Astrocyte of the spinal cord (primary cell): Measurements from ENCODE around the gene NPHP1.

Experiments
- DNase-seq: peaks from one replicate; pipeline ENCODE4 v3.0.0; 2011; ENCODE audit warnings: low read depth, low spot score
- H3K4me3 ChIP-seq: 2 replicates; pipeline ENCODE4 v1.5.1; 2011; ENCODE audit warnings: low read depth, mild to moderate bottlenecking, low read length, moderate library complexity
- CTCF ChIP-seq: IDR thresholded peaks from 2 replicates; pipeline ENCODE4 v1.5.1; 2012; ENCODE audit warnings: low read depth, mild to moderate bottlenecking, low read length, inconsistent platforms
- in situ Hi-C: cut with HindIII; loops from 2 replicates; pipeline ENCODE4 v1.10.0; 2017; ENCODE audit warnings: low sequenced_read_pairs

NPHP1 gene

GRCh38 chr2:110107092-110108079, 97.4 kb downstream of the NPHP1 start:
- DNase-seq, result no peak
- TF ChIP-seq CTCF, result no peak
- in situ Hi-C loops, result no loop called here
- H3K4me3 ChIP-seq, result no peak overlapping the region

- TF ChIP-seq CTCF, result no peak
- no peak overlapping the region for H3K4me3 ChIP-seq
- peak; percentile 95 for DNase-seq
- in situ Hi-C loops, result no loop called here
Measured at GRCh38 chr2:110106642-110107041, 98.2 kb downstream of the NPHP1 start.

DNA sequence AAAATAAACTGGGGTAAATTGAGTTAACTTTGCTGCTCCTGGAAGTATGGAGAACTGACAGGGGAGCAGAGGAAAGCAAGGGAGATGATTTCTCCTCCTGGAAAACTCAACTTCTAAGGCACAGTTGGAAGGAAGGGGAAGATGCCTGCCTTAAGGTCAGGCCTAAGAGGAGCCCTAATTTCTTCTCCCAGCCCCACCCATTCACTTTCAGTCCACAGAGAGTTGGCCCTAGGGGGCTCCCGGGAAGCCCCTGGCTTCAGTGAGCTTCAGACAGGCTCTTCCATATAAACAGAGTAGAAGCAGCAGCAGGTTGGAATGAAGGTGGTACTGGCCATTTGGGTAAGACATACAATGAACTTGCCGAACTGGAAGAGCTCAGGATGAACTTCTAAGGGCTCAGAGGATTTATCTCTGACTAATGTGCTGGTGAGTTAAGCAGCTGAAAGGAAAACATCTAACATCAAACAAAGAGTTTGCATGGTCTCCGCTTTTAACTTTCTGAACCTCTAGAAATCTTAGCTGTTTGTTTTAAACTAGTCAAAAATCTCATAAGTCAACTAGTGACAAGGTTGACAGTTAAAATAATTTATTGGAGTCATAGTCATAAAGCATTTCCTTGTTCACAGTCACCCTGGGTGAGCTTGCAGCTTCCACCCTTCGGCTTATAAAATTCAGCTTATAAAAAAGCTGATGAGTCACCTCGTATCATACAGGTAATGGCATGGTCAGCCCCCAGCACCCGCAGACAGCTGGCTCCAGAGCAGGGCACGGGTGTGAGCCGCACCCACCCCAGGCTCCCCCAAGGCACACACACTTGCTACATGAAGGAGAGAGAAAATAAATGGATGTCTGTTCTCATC, 99.0 kb downstream of the NPHP1 start:
- in situ Hi-C loops, result no loop called here

GRCh38 chr2:110105183-110105582, 99.6 kb downstream of the NPHP1 start:
- in situ Hi-C loops, result no loop called here
- no peak for TF ChIP-seq CTCF
- DNase-seq, result no peak
- H3K4me3 ChIP-seq, result no peak overlapping the region

More for the DNA sequence above, 99.0 kb downstream of the NPHP1 start:
- no peak for TF ChIP-seq CTCF
- DNase-seq, result peak; percentile 79
- no peak overlapping the region for H3K4me3 ChIP-seq

DNA sequence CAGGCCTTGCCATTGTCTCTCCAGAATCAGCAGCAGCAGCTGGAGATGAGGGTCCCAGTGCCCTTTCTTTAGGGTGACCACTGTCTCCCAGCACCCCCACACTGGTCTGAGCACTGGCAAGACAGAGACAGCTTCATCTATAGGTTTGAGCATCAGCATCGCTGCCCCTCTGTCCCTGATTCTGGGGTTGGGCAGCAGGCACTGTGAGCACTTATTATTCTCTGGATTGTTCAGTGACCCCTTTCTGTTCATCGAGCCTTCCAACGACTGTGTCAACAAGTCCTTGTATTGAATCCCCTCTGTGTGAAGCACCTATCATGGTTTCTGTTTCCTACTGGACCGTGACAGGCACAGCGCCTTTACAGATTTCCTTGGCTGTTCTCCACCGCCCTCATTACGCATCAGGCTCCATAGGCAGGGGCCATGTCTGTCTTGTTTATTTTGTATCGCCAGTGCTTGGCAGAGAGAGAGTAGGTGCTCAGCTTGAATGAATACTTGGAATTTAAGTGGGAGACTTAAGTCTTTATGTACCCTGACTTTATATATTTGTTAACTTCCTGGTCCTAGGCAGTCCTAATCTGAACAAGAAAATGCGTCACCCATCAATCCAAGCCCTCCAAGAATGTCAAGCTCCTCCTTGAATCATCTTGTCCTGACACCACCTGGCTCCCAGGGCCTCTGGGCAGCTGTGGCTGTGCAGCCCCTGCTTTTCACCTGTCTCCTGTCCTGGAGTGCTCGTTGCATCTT, 100.6 kb downstream of the NPHP1 start:
- in situ Hi-C loops, result no loop called here
- TF ChIP-seq CTCF, result no peak
- no peak overlapping the region for H3K4me3 ChIP-seq
- peak; percentile 41 for DNase-seq
